Measurements from ENCODE around the gene NME5. TPM values are rescaled to one million over a fixed set of nuclear protein-coding genes. Genes with fewer than 3 reads are reported as not detected.
"Not testable (repeated sequence)": the region's sequence is repeated elsewhere in the genome, so short reads cannot be mapped to it uniquely, and the experiment has no call there.

The NME5 gene
- total RNA-seq, 1 donor: 6.5 TPM

- H3K4me2 ChIP-seq (ENCODE audit: insufficient read depth, low read length): no peak overlapping the region
- TF ChIP-seq, protein P1, sequence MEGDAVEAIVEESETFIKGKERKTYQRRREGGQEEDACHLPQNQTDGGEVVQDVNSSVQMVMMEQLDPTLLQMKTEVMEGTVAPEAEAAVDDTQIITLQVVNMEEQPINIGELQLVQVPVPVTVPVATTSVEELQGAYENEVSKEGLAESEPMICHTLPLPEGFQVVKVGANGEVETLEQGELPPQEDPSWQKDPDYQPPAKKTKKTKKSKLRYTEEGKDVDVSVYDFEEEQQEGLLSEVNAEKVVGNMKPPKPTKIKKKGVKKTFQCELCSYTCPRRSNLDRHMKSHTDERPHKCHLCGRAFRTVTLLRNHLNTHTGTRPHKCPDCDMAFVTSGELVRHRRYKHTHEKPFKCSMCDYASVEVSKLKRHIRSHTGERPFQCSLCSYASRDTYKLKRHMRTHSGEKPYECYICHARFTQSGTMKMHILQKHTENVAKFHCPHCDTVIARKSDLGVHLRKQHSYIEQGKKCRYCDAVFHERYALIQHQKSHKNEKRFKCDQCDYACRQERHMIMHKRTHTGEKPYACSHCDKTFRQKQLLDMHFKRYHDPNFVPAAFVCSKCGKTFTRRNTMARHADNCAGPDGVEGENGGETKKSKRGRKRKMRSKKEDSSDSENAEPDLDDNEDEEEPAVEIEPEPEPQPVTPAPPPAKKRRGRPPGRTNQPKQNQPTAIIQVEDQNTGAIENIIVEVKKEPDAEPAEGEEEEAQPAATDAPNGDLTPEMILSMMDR (IDR thresholded peaks at IDR 0.05; ENCODE audit: extremely low read depth, low read depth, low read length): no peak
- no peak for DNase-seq (ENCODE audit: insufficient read length, low spot score, missing footprints)
- H3K4me1 ChIP-seq (ENCODE audit: insufficient read depth, low read length): no peaks in the 10 kb centered on the region
- no peaks in the 10 kb centered on the region for H3K27me3 ChIP-seq (ENCODE audit: insufficient read depth, low read length)
- H3K4me3 ChIP-seq (ENCODE audit: insufficient read depth, low read length): no peak overlapping the region
- no peaks in the 10 kb centered on the region for H3K79me2 ChIP-seq (ENCODE audit: insufficient read depth, low read length)
- no peak overlapping the region for H2AFZ ChIP-seq (ENCODE audit: low read length)
- H3K36me3 ChIP-seq (ENCODE audit: insufficient read depth, low read length): peaks cover 93% of the 10 kb centered on the region
- no peak overlapping the region for H3K27ac ChIP-seq (ENCODE audit: low read depth, low read length)
- peaks cover 13% of the 10 kb centered on the region for H4K20me1 ChIP-seq (ENCODE audit: insufficient read depth, low read length)
- no peaks in the 10 kb centered on the region for H3K9me3 ChIP-seq (ENCODE audit: low read depth, low read length)
Measured at GRCh38 chr5:138160706-138161105, 21.5 kb upstream of the NME5 start.

- H3K27me3 ChIP-seq (ENCODE audit: insufficient read depth, low read length): no peaks in the 10 kb centered on the region
- H3K9me3 ChIP-seq (ENCODE audit: low read depth, low read length): no peaks in the 10 kb centered on the region
- TF ChIP-seq, protein P1 (IDR thresholded peaks at IDR 0.05; ENCODE audit: extremely low read depth, low read depth, low read length): no peak
- no peak overlapping the region for H2AFZ ChIP-seq (ENCODE audit: low read length)
- H3K4me2 ChIP-seq (ENCODE audit: insufficient read depth, low read length): no peak overlapping the region
- H3K4me1 ChIP-seq (ENCODE audit: insufficient read depth, low read length): no peaks in the 10 kb centered on the region
- no peak overlapping the region for H3K27ac ChIP-seq (ENCODE audit: low read depth, low read length)
- DNase-seq (ENCODE audit: insufficient read length, low spot score, missing footprints): no peak
- H3K4me3 ChIP-seq (ENCODE audit: insufficient read depth, low read length): no peak overlapping the region
- H3K79me2 ChIP-seq (ENCODE audit: insufficient read depth, low read length): no peaks in the 10 kb centered on the region
- H4K20me1 ChIP-seq (ENCODE audit: insufficient read depth, low read length): peaks cover 13% of the 10 kb centered on the region
- peaks cover 83% of the 10 kb centered on the region for H3K36me3 ChIP-seq (ENCODE audit: insufficient read depth, low read length)
Measured at GRCh38 chr5:138159666-138160065, 20.4 kb upstream of the NME5 start.

DNA sequence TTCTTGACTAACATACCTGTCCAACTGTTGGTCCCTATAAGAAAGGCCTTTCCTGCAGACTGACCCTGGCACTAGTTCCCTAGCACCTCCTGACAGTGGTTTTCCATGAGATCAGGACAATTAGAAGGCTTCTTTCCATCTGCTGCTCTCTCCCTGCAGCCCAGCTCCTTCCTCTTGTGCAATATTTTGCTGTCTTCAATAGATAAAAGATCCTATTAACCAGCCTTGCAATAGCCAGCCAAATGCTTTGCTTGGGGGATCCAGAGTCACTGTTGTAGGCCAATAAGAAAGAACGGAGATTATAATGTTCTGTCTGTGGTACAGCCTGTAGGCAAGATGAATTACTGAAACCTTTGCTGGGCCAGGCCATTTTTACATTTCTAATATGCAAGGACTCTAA is 18.4 kb upstream of the NME5 start:
- H3K27ac ChIP-seq (ENCODE audit: low read depth, low read length): no peak overlapping the region
- H3K4me2 ChIP-seq (ENCODE audit: insufficient read depth, low read length): no peak overlapping the region
- peaks cover 62% of the 10 kb centered on the region for H3K36me3 ChIP-seq (ENCODE audit: insufficient read depth, low read length)
- no peak for DNase-seq (ENCODE audit: insufficient read length, low spot score, missing footprints)
- no peaks in the 10 kb centered on the region for H3K9me3 ChIP-seq (ENCODE audit: low read depth, low read length)
- no peaks in the 10 kb centered on the region for H3K79me2 ChIP-seq (ENCODE audit: insufficient read depth, low read length)
- no peaks in the 10 kb centered on the region for H3K4me1 ChIP-seq (ENCODE audit: insufficient read depth, low read length)
- H2AFZ ChIP-seq (ENCODE audit: low read length): no peak overlapping the region
- TF ChIP-seq, protein P1 (IDR thresholded peaks at IDR 0.05; ENCODE audit: extremely low read depth, low read depth, low read length): no peak
- no peak overlapping the region for H3K4me3 ChIP-seq (ENCODE audit: insufficient read depth, low read length)
- peaks cover 10% of the 10 kb centered on the region for H4K20me1 ChIP-seq (ENCODE audit: insufficient read depth, low read length)
- H3K27me3 ChIP-seq (ENCODE audit: insufficient read depth, low read length): no peaks in the 10 kb centered on the region

DNA sequence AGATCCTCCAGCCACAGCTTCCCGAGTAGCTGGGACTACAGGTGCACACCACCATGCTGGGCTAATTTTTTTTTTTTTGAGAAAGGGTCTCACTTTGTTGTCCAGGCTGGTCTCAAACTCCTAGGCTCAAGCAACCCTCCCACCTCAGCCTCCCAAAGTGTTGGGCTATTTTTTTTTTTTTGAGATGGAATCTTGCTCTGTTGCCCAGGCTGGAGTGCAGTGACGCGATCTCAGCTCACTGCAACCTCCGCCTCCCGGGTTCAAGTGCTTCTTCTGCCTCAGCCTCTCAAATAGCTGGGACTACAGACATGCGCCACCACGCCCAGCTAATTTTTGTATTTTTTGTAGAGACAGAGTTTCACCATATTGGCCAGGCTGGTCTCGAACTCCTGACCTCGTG is 16.7 kb upstream of the NME5 start:
- H3K27ac ChIP-seq (ENCODE audit: low read depth, low read length); H3K4me1 ChIP-seq (ENCODE audit: insufficient read depth, low read length); H3K79me2 ChIP-seq (ENCODE audit: insufficient read depth, low read length); H3K27me3 ChIP-seq (ENCODE audit: insufficient read depth, low read length); H3K4me2 ChIP-seq (ENCODE audit: insufficient read depth, low read length); DNase-seq (ENCODE audit: insufficient read length, low spot score, missing footprints); H4K20me1 ChIP-seq (ENCODE audit: insufficient read depth, low read length); H3K9me3 ChIP-seq (ENCODE audit: low read depth, low read length); H2AFZ ChIP-seq (ENCODE audit: low read length); H3K4me3 ChIP-seq (ENCODE audit: insufficient read depth, low read length): not testable (repeated sequence)
- H3K36me3 ChIP-seq (ENCODE audit: insufficient read depth, low read length): peaks cover 46% of the 10 kb centered on the region
